GM10248 (cell line): ENCODE results near the gene MOB3B.

ENCODE experiments used
- CTCF ChIA-PET: fragments of 300-600 bp; sonication (Branson Sonifier 250); formaldehyde crosslinking; extraction: SDS; loops from one replicate; lab custom pipeline; 2021; ENCODE audit warnings: antibody characterized with exemption; lab: Yijun Ruan, JAX
- POLR2A ChIA-PET: fragments of 350-650 bp; sonication (Branson Sonifier 250); formaldehyde crosslinking; extraction: SDS; loops from one replicate; lab custom pipeline; 2020; ENCODE audit warnings: antibody characterized with exemption; lab: Yijun Ruan, JAX
- DNase-seq: peaks from one replicate; pipeline ENCODE4 v3.0.0; 2012; ENCODE audit errors: extremely low spot score
- CTCF ChIP-seq: IDR thresholded peaks from 2 replicates; pipeline ENCODE4 v1.5.1; 2012; ENCODE audit warnings: mild to moderate bottlenecking, low read depth; ENCODE audit errors: extremely low read depth, missing control alignments, control extremely low read depth

The MOB3B gene

GRCh38 chr9:27362447-27363210, 167.0 kb downstream of the MOB3B start:
- no peak for DNase-seq
- CTCF ChIA-PET, result interaction anchor here (1.0 to 1.5 kb wide), 4 partner anchors 30 to 168 kb away, joined by 3 to 5 read pairs (median 3); no protein-coding TSS in a partner anchor
- TF ChIP-seq CTCF, result no peak
- POLR2A ChIA-PET, result no interaction called here

GRCh38 chr9:27361492-27361891, 168.1 kb downstream of the MOB3B start:
- no peak for TF ChIP-seq CTCF
- DNase-seq, result no peak
- ChIA-PET POLR2A (no interaction called here), CTCF (interaction anchor here (1.0 to 1.5 kb wide), 4 partner anchors 28 to 169 kb away, joined by 3 to 5 read pairs (median 4); no protein-coding TSS in a partner anchor)

- no peak for TF ChIP-seq CTCF
- no peak for DNase-seq
- ChIA-PET CTCF (interaction anchor here (1.6 to 2.8 kb wide), 2 partner anchors 8 to 16 kb away, joined by 3 to 12 read pairs; no protein-coding TSS in a partner anchor), POLR2A (no interaction called here)
These were observed 169.9 kb downstream of the MOB3B start for GRCh38 chr9:27359763-27360162.

- DNase-seq, result no peak
- CTCF ChIA-PET, result interaction anchor here (1.1 to 2.8 kb wide), 4 partner anchors 10 to 173 kb away, joined by 3 to 12 read pairs (median 3); no protein-coding TSS in a partner anchor
- no peak for TF ChIP-seq CTCF
- POLR2A ChIA-PET, result no interaction called here
These were observed 171.6 kb downstream of the MOB3B start for GRCh38 chr9:27358007-27358406.

- DNase-seq, result no peak
- ChIA-PET CTCF (no interaction called here), POLR2A (no interaction called here)
- TF ChIP-seq CTCF, result no peak
These were observed 173.2 kb downstream of the MOB3B start for GRCh38 chr9:27356446-27356845.

GRCh38 chr9:27355166-27355565, 174.4 kb downstream of the MOB3B start:
- POLR2A ChIA-PET, result no interaction called here
- no peak for DNase-seq
- CTCF ChIA-PET, result interaction anchor here (2.3 kb wide), 1 partner anchor 9 kb away, joined by 6 read pairs; no protein-coding TSS in a partner anchor
- no peak for TF ChIP-seq CTCF
